ENCODE measurements around the gene ALPL. TPM values are rescaled to one million over a fixed set of nuclear protein-coding genes. Genes with fewer than 3 reads are reported as not detected.

The ALPL gene
- polyA plus RNA-seq, 1 donor (not counting 4 experiments of a cell fraction or from before 2014, with no cell fraction given) = not detected

- Histone ChIP-seq H3K27ac (ENCODE audit: control insufficient read depth, insufficient read depth, low read length) (no peak overlapping the region), H3K36me3 (ENCODE audit: control insufficient read depth in 2 of 2, extremely low read depth in 1 of 2, insufficient read depth in 2 of 2, low read length in 2 of 2) (no peaks in the 10 kb centered on the region), H3K27me3 (ENCODE audit: control insufficient read depth, extremely low read depth, insufficient read depth, low read length) (peaks cover 30% of the 10 kb centered on the region), H3K9ac (ENCODE audit: control insufficient read depth, extremely low read depth, insufficient read depth, low read length) (no peak overlapping the region), H3K4me2 (ENCODE audit: control insufficient read depth, extremely low read depth, insufficient read depth, low read depth, low read length) (no peak overlapping the region), H3K4me3 (ENCODE audit: control insufficient read depth in 2 of 3, extremely low read depth in 1 of 3, insufficient read depth in 2 of 3, low read depth in 1 of 3, low read length in 3 of 3) (no peak overlapping the region), H3K9me3 (ENCODE audit: control insufficient read depth, low read depth, low read length) (no peaks in the 10 kb centered on the region), H3K4me1 (ENCODE audit: control insufficient read depth, extremely low read depth, insufficient read depth, low read length) (peaks cover 12% of the 10 kb centered on the region), H3K79me2 (ENCODE audit: control insufficient read depth, insufficient read depth, low read length) (no peaks in the 10 kb centered on the region), H3K9me1 (ENCODE audit: control insufficient read depth, extremely low read depth, insufficient read depth, low read length) (peaks cover 2% of the 10 kb centered on the region), H4K20me1 (ENCODE audit: control insufficient read depth, extremely low read depth, insufficient read depth, low read length) (no peaks in the 10 kb centered on the region), H2AFZ (ENCODE audit: control insufficient read depth, low read length) (no peak overlapping the region)
- DNase-seq (ENCODE audit: low read depth, low spot score) (no peak), FAIRE-seq (no peak)
- dilution Hi-C loops (cut with MboI; ENCODE audit: extremely low pct_ligation_motif_present, low sequenced_read_pairs) = no loop called here
- TF ChIP-seq CTCF (optimal IDR thresholded peaks at IDR 0.05 in 1 of 3, IDR thresholded peaks at IDR 0.05 in 1 of 3, conservative IDR thresholded peaks at IDR 0.05 in 1 of 3; ENCODE audit: extremely low read depth in 1 of 3, insufficient read depth in 2 of 3, low read length in 3 of 3) (no peak), EZH2 (IDR thresholded peaks at IDR 0.05; ENCODE audit: low read length) (no peak)
Measured at GRCh38 chr1:21616372-21616771, 107.1 kb downstream of the ALPL start.

GRCh38 chr1:21617126-21617738 is 108.0 kb downstream of the ALPL start:
- Histone ChIP-seq H2AFZ (ENCODE audit: control insufficient read depth, low read length) (no peak overlapping the region), H3K79me2 (ENCODE audit: control insufficient read depth, insufficient read depth, low read length) (no peaks in the 10 kb centered on the region), H3K4me1 (ENCODE audit: control insufficient read depth, extremely low read depth, insufficient read depth, low read length) (peaks cover 12% of the 10 kb centered on the region), H3K9me3 (ENCODE audit: control insufficient read depth, low read depth, low read length) (no peaks in the 10 kb centered on the region), H4K20me1 (ENCODE audit: control insufficient read depth, extremely low read depth, insufficient read depth, low read length) (no peaks in the 10 kb centered on the region), H3K27me3 (ENCODE audit: control insufficient read depth, extremely low read depth, insufficient read depth, low read length) (peaks cover 30% of the 10 kb centered on the region), H3K27ac (ENCODE audit: control insufficient read depth, insufficient read depth, low read length) (no peak overlapping the region), H3K4me3 (ENCODE audit: control insufficient read depth in 2 of 3, extremely low read depth in 1 of 3, insufficient read depth in 2 of 3, low read depth in 1 of 3, low read length in 3 of 3) (no peak overlapping the region), H3K36me3 (ENCODE audit: control insufficient read depth in 2 of 2, extremely low read depth in 1 of 2, insufficient read depth in 2 of 2, low read length in 2 of 2) (no peaks in the 10 kb centered on the region), H3K9me1 (ENCODE audit: control insufficient read depth, extremely low read depth, insufficient read depth, low read length) (peaks cover 2% of the 10 kb centered on the region), H3K9ac (ENCODE audit: control insufficient read depth, extremely low read depth, insufficient read depth, low read length) (no peak overlapping the region), H3K4me2 (ENCODE audit: control insufficient read depth, extremely low read depth, insufficient read depth, low read depth, low read length) (no peak overlapping the region)
- dilution Hi-C loops (cut with MboI; ENCODE audit: extremely low pct_ligation_motif_present, low sequenced_read_pairs) = no loop called here
- TF ChIP-seq CTCF (optimal IDR thresholded peaks at IDR 0.05 in 1 of 3, IDR thresholded peaks at IDR 0.05 in 1 of 3, conservative IDR thresholded peaks at IDR 0.05 in 1 of 3; ENCODE audit: extremely low read depth in 1 of 3, insufficient read depth in 2 of 3, low read length in 3 of 3) = no peak
- no peak for TF ChIP-seq EZH2 (IDR thresholded peaks at IDR 0.05; ENCODE audit: low read length)
- FAIRE-seq = no peak
- no peak for DNase-seq (ENCODE audit: low read depth, low spot score)
